ENCODE data around the gene EIF4G1.

EIF4G1 gene

DNA sequence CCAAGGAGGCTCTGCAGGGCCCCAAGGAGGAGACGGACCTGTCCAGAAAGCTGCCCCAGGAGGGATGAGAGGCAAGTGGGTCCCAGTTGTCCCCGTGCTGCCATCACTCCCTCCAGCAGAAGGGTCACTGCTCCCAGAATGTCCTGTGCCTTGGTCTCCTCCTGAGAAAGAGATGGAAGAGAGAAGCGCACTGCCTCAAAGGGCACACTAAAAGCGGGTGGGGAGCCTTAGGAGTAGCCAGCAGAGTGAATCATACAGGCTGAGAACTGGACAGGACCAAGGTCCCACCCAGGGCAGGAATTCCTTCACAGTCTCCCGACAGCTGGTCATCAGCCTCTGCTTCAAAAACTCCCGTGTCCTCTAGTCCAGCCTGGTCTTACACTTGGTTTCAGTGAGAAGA, 59.0 kb downstream of the EIF4G1 start:
- TF ChIP-seq, protein P1, sequence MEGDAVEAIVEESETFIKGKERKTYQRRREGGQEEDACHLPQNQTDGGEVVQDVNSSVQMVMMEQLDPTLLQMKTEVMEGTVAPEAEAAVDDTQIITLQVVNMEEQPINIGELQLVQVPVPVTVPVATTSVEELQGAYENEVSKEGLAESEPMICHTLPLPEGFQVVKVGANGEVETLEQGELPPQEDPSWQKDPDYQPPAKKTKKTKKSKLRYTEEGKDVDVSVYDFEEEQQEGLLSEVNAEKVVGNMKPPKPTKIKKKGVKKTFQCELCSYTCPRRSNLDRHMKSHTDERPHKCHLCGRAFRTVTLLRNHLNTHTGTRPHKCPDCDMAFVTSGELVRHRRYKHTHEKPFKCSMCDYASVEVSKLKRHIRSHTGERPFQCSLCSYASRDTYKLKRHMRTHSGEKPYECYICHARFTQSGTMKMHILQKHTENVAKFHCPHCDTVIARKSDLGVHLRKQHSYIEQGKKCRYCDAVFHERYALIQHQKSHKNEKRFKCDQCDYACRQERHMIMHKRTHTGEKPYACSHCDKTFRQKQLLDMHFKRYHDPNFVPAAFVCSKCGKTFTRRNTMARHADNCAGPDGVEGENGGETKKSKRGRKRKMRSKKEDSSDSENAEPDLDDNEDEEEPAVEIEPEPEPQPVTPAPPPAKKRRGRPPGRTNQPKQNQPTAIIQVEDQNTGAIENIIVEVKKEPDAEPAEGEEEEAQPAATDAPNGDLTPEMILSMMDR (IDR thresholded peaks at IDR 0.05; ENCODE audit: control extremely low read depth, extremely low read depth, low read depth, missing control alignments) = no peak
- no peak for DNase-seq (ENCODE audit: extremely low spot score)
- ChIA-PET CTCF (interaction anchor here (1.0 to 6.8 kb wide), 9 partner anchors 9 to 478 kb away, joined by 3 to 90 read pairs (median 5); partner anchors contain the start of gene CHRD), POLR2A (no interaction called here)

DNA sequence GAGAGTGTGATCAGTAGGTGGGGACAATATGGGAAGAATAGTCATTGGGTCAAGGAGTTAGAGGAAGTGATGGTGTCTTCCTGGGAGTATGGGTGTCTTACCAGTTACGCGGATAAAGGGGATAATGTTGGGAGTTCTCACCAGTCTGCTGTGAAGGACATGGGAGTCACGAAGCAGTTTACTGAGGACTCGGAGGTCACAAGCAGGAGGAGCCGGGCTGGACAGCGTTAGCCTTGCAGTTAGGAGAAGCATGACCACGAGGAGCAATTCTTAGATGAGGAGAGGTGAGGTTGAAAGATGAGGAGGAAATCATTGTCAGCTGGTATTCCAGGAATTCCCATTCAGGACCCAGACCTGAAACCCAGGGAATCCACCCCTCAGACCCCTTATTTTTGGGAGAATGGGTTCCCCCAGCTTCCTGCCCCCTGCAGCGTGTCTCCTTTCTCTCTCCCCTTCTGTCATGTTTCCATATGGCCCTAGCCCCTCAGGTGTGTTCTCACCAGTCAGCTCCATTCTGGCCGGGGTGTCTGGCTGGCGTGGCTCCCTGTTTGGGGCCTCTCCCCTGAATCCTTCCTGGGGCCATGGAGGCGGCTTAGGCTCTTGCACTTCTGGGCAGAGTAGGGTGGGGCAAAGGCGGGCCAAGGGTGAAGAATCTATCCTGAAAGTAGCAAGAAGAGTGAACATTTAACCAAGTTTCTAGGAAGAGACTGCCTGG, 61.5 kb downstream of the EIF4G1 start:
- ChIA-PET POLR2A (no interaction called here), CTCF (interaction anchor here (0.9 to 6.8 kb wide), 6 partner anchors 8 to 174 kb away, joined by 3 to 90 read pairs (median 3); partner anchors contain the start of genes CLCN2 and POLR2H)
- TF ChIP-seq, protein P1 (IDR thresholded peaks at IDR 0.05; ENCODE audit: control extremely low read depth, extremely low read depth, low read depth, missing control alignments) = no peak
- DNase-seq (ENCODE audit: extremely low spot score) = no peak

DNA sequence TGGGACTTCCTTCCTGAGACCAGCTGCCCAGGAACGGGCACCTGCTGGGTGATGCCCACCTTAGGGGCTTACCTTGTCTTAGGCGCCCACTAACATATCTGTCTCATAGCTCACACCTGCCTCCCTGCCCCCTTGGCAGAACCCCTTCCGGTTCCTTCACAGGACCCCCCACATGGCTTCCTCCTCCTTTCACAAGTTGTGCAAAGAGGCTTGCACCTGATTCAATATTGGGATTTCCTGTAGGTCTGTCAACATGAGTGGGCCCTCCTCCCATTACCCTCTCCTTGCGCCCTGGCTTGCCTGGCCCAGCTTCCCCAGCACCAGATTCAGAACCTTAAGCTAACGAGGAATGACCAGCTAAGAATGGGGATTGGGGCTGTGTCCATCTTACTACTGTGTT, 63.0 kb downstream of the EIF4G1 start:
- POLR2A ChIA-PET = no interaction called here
- TF ChIP-seq, protein P1 (IDR thresholded peaks at IDR 0.05; ENCODE audit: control extremely low read depth, extremely low read depth, low read depth, missing control alignments) = no peak
- no peak for DNase-seq (ENCODE audit: extremely low spot score)
- CTCF ChIA-PET = interaction anchor here (1.3 to 1.7 kb wide), 2 partner anchors 150 to 163 kb away, joined by 3 read pairs; no protein-coding TSS in a partner anchor

DNA sequence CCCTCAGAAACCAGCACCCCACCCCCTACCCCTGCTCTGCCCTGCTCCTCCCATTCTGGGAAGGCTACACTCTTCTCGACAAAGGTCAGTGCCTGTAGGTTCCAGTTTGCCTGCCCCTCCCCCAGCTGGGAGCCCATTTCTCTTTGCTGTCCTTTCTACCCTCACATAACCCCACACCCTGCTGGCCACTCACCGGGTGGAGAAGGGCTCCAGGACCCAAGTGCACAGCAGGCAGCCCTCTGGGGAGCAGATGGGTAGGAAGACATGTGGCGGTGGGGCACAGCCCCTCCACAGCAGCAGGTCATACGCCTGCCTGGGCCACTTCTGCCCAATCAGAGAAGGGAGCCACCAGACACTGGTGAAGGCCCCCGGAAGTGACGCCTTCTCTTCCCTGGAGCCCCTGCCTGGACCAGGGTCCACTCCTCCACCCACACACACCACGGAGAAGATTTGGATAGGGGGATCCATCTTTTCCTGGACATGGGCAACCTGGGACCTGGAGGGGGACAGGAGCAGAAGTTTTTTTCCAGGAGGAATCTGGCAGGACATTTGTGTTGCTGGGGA, 63.6 kb downstream of the EIF4G1 start, which contains the start of gene THPO:
THPO (minus strand) TSS at position 326 of the 564 bp plus-strand sequence. CDS start 1,948 bp downstream, outside the sequence.
- TF ChIP-seq, protein P1 (IDR thresholded peaks at IDR 0.05; ENCODE audit: control extremely low read depth, extremely low read depth, low read depth, missing control alignments) = no peak
- CTCF ChIA-PET = interaction anchor here (1.3 to 1.7 kb wide), 2 partner anchors 150 to 163 kb away, joined by 3 read pairs; no protein-coding TSS in a partner anchor
- POLR2A ChIA-PET = no interaction called here
- no peak for DNase-seq (ENCODE audit: extremely low spot score)

DNA sequence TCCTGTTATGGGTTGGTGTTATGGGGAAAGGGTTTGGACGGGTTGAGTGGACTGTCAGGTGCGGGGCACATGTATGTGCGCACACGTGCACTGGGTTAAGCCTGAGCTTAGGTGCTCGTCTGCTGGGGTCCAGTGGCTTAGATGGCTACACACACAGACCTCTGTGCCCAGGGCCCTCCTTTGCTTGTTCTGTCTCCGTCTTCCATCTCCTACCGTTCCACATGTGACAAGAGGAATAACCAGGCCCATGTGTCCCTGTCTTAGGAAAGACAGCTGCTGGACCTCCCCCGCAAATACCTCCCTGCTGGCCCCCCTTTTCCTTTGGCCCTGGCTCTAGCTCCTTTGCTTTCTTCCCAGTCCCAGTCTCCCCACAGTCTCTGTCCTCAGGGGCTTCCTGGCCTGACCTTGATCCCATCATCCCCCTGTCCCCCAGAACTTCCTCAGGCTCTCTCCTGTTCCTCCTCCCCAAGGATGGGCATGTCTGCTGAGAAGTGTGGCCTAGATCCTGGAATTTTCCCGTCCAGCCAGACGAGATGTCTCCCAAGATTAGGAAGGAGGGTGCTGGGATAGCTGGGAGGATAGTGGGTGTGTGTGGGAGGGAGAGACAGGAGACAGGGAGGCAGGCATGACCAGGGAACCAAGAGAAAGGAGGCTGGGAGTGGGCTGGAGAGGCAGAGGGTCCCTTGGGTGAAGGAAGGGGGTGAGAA, 64.4 kb downstream of the EIF4G1 start:
- no peak for DNase-seq (ENCODE audit: extremely low spot score)
- ChIA-PET CTCF (interaction anchor here (1.3 kb wide), 1 partner anchor 162 kb away, joined by 3 read pairs; no protein-coding TSS in a partner anchor), POLR2A (no interaction called here)
- TF ChIP-seq, protein P1 (IDR thresholded peaks at IDR 0.05; ENCODE audit: control extremely low read depth, extremely low read depth, low read depth, missing control alignments) = no peak
